Ishikawa (cell line): ENCODE measurements around the gene DAB1.

Experiments
- CEBPB ChIP-seq: IDR thresholded peaks from 2 replicates; pipeline ENCODE4 v1.6.1; 2012
- YY1 ChIP-seq: IDR thresholded peaks from 2 replicates; pipeline ENCODE4 v1.6.1; 2012; ENCODE audit warnings: low read depth

- TF ChIP-seq CEBPB = no peak
- no peak for TF ChIP-seq YY1
Observed at GRCh38 chr1:57079454-57080157, 344.3 kb downstream of the DAB1 start.
